ENCODE measurements around the gene TMEM229B.

- TF ChIP-seq CTCF (IDR thresholded peaks at IDR 0.05): no peak
- no peak for TF ChIP-seq POLR2A (IDR thresholded peaks at IDR 0.05)
Observed at GRCh38 chr14:67525389-67525788, 36.9 kb upstream of the TMEM229B start.

Measured in right lobe of liver (tissue), 4 donors.